ENCODE results near the gene VSTM2A.

DNA sequence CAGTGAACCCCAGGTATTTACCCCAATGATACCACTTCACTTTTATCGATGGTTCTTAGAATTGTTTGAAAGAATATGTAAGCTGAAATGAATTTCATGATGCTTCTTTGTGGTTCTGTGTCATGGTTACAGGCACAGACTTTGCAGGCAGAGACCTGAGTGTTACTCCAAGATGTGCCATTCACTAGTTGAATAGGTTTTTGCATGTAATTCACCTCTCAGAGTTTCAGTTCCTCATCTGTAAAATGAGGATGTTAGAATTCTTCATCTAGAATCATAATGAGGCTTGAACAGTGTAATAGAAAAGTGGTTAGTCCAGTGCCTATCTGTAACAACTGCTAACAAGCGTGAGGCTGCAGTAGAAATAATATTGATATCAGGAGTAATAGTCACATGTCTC lies 54.6 kb downstream of the VSTM2A start:
- TF ChIP-seq EP300 (IDR thresholded peaks at IDR 0.05) = no peak
- TF ChIP-seq, protein P1, sequence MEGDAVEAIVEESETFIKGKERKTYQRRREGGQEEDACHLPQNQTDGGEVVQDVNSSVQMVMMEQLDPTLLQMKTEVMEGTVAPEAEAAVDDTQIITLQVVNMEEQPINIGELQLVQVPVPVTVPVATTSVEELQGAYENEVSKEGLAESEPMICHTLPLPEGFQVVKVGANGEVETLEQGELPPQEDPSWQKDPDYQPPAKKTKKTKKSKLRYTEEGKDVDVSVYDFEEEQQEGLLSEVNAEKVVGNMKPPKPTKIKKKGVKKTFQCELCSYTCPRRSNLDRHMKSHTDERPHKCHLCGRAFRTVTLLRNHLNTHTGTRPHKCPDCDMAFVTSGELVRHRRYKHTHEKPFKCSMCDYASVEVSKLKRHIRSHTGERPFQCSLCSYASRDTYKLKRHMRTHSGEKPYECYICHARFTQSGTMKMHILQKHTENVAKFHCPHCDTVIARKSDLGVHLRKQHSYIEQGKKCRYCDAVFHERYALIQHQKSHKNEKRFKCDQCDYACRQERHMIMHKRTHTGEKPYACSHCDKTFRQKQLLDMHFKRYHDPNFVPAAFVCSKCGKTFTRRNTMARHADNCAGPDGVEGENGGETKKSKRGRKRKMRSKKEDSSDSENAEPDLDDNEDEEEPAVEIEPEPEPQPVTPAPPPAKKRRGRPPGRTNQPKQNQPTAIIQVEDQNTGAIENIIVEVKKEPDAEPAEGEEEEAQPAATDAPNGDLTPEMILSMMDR (IDR thresholded peaks at IDR 0.05) = no peak
- TF ChIP-seq POLR2A (IDR thresholded peaks at IDR 0.05) = no peak
- no peak for TF ChIP-seq POLR2AphosphoS5 (IDR thresholded peaks at IDR 0.05)

All from sigmoid colon (tissue), 4 donors.